ENCODE results near the gene POLN. TPM values are rescaled to one million over a fixed set of nuclear protein-coding genes. Genes with fewer than 3 reads are reported as not detected.
A peak's percentile ranks its signal among the peaks of the same experiment; 100 is the strongest.

The POLN gene
- total RNA-seq, 2 donors from 2014 or later = 1.3 to 2.8 TPM

- no peaks in the 10 kb centered on the region for H3K27me3 ChIP-seq
- H3K27ac ChIP-seq = no peak overlapping the region
- H3K4me1 ChIP-seq = peaks cover 0 to 30% of the 10 kb centered on the region in 2 donors
- H3K36me3 ChIP-seq = peaks cover 61% of the 10 kb centered on the region
- no peaks in the 10 kb centered on the region for H3K9me3 ChIP-seq
- no peak overlapping the region for H3K4me3 ChIP-seq
- no peak for TF ChIP-seq CTCF (IDR thresholded peaks at IDR 0.05)
- peak; percentile 44 for DNase-seq (ENCODE audit: low spot score)
Measured at GRCh38 chr4:2251073-2251794, 9.3 kb upstream of the POLN start.

DNA sequence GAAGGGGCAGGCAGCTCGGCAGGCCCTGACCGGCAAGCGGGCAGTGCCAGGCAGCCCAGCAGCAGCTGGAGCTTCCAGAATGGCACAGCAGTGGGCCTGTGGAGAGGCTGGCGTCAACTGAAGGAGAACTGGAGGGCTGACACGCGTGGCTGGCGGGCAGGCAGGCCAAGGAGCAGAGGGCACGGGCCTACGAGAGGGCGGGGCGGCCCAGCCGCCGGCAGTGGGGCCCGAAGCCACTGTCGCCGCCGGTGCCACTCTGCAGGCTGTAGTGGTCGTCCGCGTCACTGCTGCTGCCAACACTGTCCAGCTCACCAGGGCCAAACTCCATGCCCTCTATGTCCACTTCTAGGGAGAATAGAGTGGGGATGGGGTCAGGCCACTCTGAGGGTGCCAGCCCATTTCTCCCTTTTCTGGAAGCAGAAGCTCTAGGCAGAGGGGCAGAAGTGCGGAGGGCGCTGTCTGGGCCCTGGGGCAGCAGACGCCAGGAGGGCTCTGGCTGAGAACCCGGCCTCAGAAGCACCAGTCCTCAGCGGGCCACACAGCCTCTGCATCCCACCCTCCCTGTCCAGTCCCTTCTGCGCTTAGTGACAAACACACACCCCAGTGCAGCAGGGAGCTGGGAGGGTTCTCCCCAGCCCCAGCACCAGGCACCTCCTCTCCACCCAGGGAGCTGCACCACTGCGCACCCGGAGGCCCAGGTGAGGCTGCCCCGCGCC is 8.6 kb upstream of the POLN start:
- no peaks in the 10 kb centered on the region for H3K9me3 ChIP-seq
- H3K27ac ChIP-seq = no peak overlapping the region
- no peak for TF ChIP-seq CTCF (IDR thresholded peaks at IDR 0.05)
- DNase-seq (ENCODE audit: low spot score) = peak; percentile 52
- peaks cover 61% of the 10 kb centered on the region for H3K36me3 ChIP-seq
- no peak overlapping the region for H3K4me3 ChIP-seq
- H3K4me1 ChIP-seq = peaks cover 0 to 26% of the 10 kb centered on the region in 2 donors
- H3K27me3 ChIP-seq = no peaks in the 10 kb centered on the region

DNA sequence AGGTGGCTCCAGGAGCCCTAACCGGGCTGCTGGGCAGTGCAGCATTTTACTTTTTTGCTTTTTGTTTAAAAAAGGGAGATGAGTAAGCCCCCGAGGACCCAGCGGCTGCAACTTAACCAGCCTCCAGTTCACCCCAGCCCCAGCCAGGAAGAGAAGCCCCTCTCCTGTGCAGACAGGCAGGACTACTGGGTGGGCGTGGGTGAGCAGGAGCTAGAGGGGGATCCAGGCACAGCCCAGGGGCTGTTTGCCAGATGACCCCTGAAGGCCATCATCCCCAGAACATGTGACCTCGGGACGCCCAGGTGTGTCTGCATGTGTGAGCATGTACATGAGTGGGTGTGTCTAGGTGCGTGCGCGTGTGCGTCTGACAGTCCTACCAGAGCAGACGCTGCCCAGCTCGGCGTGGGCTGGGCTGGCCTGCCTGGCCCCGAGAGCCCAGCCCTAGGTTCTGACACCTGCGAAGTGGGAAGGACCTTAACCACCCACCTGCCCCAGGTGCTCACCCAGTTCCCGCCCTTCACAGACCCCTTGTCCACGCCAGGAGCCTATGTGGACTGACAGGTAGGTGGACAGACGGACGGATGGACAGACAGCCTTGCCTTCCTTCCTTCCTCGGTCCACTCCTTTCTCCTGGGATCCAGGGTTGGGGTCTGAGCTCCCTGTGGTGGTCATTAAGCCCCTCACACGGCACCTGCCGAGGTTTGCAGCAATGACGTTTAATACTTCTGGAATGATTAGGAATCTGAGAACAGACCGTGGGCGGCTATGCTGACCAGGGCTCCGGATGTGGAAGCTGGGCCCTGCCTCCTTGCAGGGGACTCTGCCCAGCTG is 7.8 kb upstream of the POLN start:
- Histone ChIP-seq H3K36me3 (peaks cover 56% of the 10 kb centered on the region), H3K27me3 (no peaks in the 10 kb centered on the region), H3K27ac (no peak overlapping the region), H3K4me1 (peaks cover 0 to 26% of the 10 kb centered on the region in 2 donors), H3K4me3 (no peak overlapping the region), H3K9me3 (no peaks in the 10 kb centered on the region)
- TF ChIP-seq CTCF (IDR thresholded peaks at IDR 0.05) = no peak
- DNase-seq (ENCODE audit: low spot score) = peak; percentile 49

GRCh38 chr4:2248821-2249261 is 6.9 kb upstream of the POLN start:
- DNase-seq (ENCODE audit: low spot score) = peak; percentile 46
- Histone ChIP-seq H3K4me3 (no peak overlapping the region), H3K27me3 (no peaks in the 10 kb centered on the region), H3K36me3 (peaks cover 47% of the 10 kb centered on the region), H3K4me1 (peaks cover 0 to 29% of the 10 kb centered on the region in 2 donors), H3K27ac (no peak overlapping the region), H3K9me3 (no peaks in the 10 kb centered on the region)
- TF ChIP-seq CTCF (IDR thresholded peaks at IDR 0.05) = no peak

- H3K27ac ChIP-seq = no peak overlapping the region
- no peaks in the 10 kb centered on the region for H3K27me3 ChIP-seq
- TF ChIP-seq CTCF (IDR thresholded peaks at IDR 0.05) = no peak
- DNase-seq (ENCODE audit: low spot score) = peak; percentile 46
- H3K4me1 ChIP-seq = peaks cover 0 to 29% of the 10 kb centered on the region in 2 donors
- peaks cover 41% of the 10 kb centered on the region for H3K36me3 ChIP-seq
- H3K9me3 ChIP-seq = no peaks in the 10 kb centered on the region
- H3K4me3 ChIP-seq = no peak overlapping the region
Measured at GRCh38 chr4:2248044-2248780, 6.3 kb upstream of the POLN start.
